ENCODE results near the gene RGS1.

DNA sequence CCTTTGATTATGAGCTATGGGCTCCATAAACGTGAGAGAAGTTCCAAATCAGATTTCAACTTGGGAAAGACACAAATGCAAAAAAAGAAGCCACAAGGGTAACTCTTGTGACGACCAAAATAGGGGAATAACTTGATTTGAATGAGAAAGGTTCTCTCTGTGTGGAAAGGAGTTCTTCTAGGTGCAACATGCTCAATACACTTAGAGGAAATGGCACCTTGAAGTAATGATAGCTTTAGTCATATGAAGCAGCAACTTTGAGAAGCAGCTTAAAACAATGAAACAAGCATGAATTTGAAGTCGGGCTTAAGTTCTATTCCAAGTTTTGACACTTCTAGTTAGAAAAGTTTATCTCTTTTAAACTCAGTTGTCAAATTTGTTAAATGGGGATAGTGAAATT lies 21.8 kb upstream of the RGS1 start:
- TF ChIP-seq, protein P1, sequence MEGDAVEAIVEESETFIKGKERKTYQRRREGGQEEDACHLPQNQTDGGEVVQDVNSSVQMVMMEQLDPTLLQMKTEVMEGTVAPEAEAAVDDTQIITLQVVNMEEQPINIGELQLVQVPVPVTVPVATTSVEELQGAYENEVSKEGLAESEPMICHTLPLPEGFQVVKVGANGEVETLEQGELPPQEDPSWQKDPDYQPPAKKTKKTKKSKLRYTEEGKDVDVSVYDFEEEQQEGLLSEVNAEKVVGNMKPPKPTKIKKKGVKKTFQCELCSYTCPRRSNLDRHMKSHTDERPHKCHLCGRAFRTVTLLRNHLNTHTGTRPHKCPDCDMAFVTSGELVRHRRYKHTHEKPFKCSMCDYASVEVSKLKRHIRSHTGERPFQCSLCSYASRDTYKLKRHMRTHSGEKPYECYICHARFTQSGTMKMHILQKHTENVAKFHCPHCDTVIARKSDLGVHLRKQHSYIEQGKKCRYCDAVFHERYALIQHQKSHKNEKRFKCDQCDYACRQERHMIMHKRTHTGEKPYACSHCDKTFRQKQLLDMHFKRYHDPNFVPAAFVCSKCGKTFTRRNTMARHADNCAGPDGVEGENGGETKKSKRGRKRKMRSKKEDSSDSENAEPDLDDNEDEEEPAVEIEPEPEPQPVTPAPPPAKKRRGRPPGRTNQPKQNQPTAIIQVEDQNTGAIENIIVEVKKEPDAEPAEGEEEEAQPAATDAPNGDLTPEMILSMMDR (conservative IDR thresholded peaks at IDR 0.05 in 1 of 2, IDR thresholded peaks at IDR 0.05 in 1 of 2; ENCODE audit: extremely low read depth in 1 of 2, insufficient read depth in 1 of 2, low read depth in 1 of 2, low read length in 2 of 2): no peak
- TF ChIP-seq EZH2 (IDR thresholded peaks at IDR 0.05; ENCODE audit: borderline replicate concordance, low read length): no peak
